Measurements from ENCODE around the gene TEX44.
"Not testable (repeated sequence)": the region's sequence is repeated elsewhere in the genome, so short reads cannot be mapped to it uniquely, and the experiment has no call there.

TEX44 gene

DNA sequence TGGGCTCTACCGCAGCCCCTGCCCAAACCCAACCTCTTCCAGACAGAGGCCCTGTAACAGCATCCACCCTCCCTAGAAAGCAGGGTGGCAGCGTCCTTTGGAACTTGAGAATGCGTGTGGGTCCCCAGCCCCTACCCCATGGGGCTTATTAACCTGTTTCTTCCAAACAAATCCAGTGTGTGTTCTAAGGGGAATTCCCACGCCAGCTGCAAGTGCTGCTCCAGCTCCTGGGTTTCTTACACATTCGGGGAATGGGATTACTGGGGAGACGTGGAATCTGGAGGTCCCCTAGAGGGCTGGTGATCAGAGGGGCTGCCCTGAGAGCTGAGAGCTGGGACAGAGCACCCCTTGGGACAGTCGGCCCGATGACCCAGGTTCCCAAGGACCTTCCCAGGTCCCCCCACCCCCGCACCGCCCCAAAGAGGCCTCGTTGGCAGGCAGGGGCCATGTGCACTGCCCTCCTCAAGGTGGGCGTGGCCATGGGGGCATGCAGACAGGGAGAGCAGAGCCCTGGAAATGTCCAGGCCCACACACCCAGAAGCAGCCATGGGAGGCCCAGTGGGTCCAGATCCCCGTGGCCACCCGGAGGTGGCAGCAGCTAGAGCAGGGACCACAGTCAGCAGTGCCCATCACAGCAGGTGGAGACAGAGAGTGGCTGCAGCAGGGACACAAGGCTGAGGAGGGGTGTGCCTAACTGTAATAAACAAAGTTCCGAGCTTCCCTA lies 18.8 kb upstream of the TEX44 start:
- H3K27ac ChIP-seq = no peak overlapping the region
- TF ChIP-seq, protein P1, sequence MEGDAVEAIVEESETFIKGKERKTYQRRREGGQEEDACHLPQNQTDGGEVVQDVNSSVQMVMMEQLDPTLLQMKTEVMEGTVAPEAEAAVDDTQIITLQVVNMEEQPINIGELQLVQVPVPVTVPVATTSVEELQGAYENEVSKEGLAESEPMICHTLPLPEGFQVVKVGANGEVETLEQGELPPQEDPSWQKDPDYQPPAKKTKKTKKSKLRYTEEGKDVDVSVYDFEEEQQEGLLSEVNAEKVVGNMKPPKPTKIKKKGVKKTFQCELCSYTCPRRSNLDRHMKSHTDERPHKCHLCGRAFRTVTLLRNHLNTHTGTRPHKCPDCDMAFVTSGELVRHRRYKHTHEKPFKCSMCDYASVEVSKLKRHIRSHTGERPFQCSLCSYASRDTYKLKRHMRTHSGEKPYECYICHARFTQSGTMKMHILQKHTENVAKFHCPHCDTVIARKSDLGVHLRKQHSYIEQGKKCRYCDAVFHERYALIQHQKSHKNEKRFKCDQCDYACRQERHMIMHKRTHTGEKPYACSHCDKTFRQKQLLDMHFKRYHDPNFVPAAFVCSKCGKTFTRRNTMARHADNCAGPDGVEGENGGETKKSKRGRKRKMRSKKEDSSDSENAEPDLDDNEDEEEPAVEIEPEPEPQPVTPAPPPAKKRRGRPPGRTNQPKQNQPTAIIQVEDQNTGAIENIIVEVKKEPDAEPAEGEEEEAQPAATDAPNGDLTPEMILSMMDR (IDR thresholded peaks at IDR 0.05) = no peak
- no peak overlapping the region for H3K4me3 ChIP-seq
- DNase-seq (ENCODE audit: low spot score) = no peak

DNA sequence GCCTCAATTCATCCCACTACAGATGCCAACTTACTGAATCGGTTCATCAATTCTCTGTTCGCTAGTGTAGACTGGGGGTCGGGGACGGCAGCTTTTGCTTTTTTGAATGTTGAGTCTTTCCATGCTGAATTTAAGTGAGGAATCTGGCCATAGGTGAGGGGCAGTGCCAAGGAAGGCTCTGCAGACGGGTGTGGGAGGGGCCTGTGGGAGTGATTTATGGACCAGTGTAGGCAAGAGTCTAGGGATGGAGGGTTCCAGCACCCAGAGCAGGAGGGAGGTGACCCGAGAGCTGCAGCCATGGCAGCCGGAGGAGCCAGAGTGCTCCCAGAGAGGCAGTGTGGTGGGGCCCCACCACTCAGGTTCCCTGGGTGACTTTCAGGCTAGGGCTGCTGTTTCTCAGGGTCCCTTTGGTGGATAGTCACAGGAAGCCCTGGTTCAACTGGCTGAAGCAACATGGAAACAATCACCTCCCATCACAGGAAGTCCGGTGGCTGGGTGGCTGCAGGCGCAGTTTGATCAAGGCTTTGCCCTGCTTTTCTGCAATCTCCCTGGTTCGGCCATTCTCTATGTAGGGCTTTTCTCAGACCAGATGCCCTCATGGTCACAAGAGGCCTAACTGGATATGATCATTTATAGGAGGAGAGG lies 16.9 kb upstream of the TEX44 start:
- TF ChIP-seq, protein P1 (IDR thresholded peaks at IDR 0.05) = no peak

DNA sequence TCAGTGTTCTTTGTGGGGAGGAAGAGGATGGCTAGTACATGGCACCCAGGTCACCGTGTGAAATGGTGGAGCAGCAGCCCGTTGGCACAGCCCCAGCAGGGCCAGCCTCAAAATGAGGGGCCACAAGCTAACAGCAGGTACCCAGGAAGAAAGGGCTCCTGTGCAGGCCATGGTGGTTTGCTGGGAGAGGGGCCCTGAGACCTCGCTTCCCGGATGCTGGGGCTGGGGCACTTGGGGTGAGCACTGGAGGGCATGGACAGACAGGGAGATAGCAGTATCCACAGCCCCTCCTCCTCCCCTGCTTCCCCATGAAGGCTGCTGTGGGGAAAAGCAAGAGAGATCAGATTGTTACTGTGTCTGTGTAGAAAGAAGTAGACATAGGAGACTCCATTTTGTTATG lies 16.2 kb upstream of the TEX44 start:
- TF ChIP-seq, protein P1 (IDR thresholded peaks at IDR 0.05) = no peak
- Histone ChIP-seq H3K4me3 (no peak overlapping the region), H3K27ac (no peak overlapping the region)
- no peak for DNase-seq (ENCODE audit: low spot score)

More for the DNA sequence above, 16.9 kb upstream of the TEX44 start:
- H3K4me3 ChIP-seq = no peak overlapping the region
- H3K27ac ChIP-seq = no peak overlapping the region
- DNase-seq (ENCODE audit: low spot score) = no peak

DNA sequence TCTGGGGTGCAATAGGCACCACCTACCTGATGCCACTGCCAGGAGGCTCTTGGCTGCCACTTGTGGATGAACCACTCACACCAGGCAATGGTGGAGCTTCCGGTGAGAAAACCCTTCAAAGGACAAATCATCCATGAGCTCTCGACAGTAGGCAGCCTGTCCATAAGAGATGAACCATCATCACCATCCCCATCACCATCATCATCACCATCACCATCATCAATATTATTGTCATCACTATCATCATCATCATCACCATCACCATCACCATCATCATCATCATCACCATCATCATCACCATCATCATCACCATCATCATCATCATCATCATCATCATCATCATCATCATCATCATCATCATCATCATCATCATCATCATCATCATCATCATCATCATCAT lies 14.0 kb upstream of the TEX44 start:
- H3K27ac ChIP-seq; DNase-seq (ENCODE audit: low spot score); H3K4me3 ChIP-seq: not testable (repeated sequence)

DNA sequence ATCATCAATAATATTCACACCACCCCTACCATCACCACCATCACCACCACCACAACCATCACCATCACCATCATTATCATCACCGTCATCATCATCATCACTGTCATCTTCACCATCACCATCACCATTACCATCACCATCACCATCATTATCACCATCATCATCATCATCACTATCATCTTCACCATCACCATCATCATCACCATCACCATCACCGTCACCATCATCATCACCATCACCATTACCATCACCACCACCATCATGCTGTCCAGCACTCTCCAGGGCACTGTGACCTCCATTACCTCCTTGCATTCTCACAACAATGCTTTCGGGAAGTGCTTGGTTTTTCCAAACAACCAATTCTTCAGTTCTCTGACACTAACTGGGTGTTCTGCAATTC lies 13.1 kb upstream of the TEX44 start:
- Histone ChIP-seq H3K27ac (no peak overlapping the region), H3K4me3 (no peak overlapping the region)
- TF ChIP-seq, protein P1 (IDR thresholded peaks at IDR 0.05) = no peak
- no peak for DNase-seq (ENCODE audit: low spot score)

DNA sequence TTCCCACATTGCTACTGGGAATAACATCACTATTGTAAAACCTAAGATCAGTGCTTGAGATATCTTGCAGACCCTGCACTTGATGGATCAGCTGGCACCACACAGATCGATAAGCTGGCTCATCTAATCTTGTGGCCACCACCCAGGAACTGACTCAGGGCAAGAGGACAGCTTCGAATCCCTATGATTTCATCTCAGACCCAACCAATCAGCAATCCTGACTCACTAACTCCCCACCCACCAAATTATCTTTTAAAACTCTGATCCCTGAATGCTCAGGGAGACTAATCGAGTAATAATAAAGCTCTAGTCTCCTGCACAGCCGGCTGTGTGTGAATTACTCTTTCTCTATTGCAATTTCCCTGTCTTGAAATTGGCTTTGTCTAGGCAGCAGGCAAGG lies 11.3 kb upstream of the TEX44 start:
- TF ChIP-seq, protein P1 (IDR thresholded peaks at IDR 0.05) = no peak
- DNase-seq (ENCODE audit: low spot score) = no peak
- no peak overlapping the region for H3K27ac ChIP-seq

DNA sequence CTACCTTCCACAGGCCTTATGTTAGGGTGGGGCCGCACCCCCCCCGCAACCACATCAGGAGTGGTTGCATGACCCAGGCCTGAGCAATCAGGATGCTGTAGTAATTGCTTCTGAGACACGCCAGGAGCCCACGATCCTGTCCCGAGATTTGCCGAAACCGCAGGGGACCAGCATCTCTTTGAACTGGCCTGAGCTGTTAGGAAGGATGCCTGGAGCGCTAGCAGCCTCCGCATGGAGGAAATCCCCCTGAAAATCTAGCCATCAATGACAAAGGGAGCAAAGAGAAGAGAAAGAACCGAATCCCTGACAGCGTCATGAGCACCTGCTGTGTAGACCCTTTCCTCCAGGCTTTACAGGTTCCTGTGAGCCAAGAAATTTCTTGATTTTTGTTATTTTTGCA lies 8.7 kb upstream of the TEX44 start:
- TF ChIP-seq, protein P1 (IDR thresholded peaks at IDR 0.05) = no peak
- Histone ChIP-seq H3K27ac (no peak overlapping the region), H3K4me3 (no peak overlapping the region)
- DNase-seq (ENCODE audit: low spot score) = no peak

More for the DNA sequence above, 11.3 kb upstream of the TEX44 start:
- no peak overlapping the region for H3K4me3 ChIP-seq

DNA sequence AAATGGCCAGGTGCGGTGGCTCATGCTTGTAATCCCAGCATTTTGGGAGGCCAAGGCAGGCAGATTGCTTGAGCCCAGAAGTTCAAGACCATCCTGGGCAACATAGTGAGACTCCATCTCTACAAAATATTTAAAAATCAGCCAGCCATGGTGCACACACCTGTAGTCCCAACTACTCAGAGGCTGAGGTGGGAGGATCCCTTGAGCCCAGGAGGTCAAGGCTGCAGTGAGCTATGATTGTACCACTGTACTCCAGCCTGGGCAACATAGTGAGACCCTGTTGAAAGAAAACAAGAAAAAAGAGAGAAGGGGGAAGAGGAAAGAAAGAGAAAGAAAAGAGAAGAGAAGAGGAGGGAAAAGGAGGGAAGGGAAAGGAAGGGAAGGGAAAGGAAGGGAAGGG lies 4.9 kb upstream of the TEX44 start:
- not testable (repeated sequence) for DNase-seq (ENCODE audit: low spot score); H3K4me3 ChIP-seq

More for the DNA sequence above, 4.9 kb upstream of the TEX44 start:
- H3K27ac ChIP-seq = not testable (repeated sequence)

All from coronary artery (tissue), 2 donors.